Measurements from ENCODE around the gene PTH1R. TPM values are rescaled to one million over a fixed set of nuclear protein-coding genes. Genes with fewer than 3 reads are reported as not detected.
A peak's percentile ranks its signal among the peaks of the same experiment; 100 is the strongest.

PTH1R gene
- total RNA-seq, 2 experiments from 2014 or later, result not detected

- Mint-ChIP-seq H3K27ac (no peak overlapping the region), H3K9me3 (ENCODE audit: insufficient read depth) (no peaks in the 10 kb centered on the region), H3K27me3 (ENCODE audit: low read depth) (no peaks in the 10 kb centered on the region), H3K36me3 (ENCODE audit: low read depth) (peaks cover 42% of the 10 kb centered on the region), H3K4me3 (no peak overlapping the region), H3K4me1 (ENCODE audit: low read depth) (peaks cover 55% of the 10 kb centered on the region)
- no peak for DNase-seq
- CTCF ChIA-PET, result interaction anchor here (1.0 to 1.1 kb wide), 3 partner anchors 10 to 20 kb away, joined by 3 read pairs; no protein-coding TSS in a partner anchor
- no peak for ATAC-seq
- POLR2A ChIA-PET, result no interaction called here
Observed at GRCh38 chr3:46936733-46937250, 59.3 kb downstream of the PTH1R start.

GRCh38 chr3:46938118-46938517 is 60.6 kb downstream of the PTH1R start:
- H3K4me3 Mint-ChIP-seq, result no peak overlapping the region
- ChIA-PET CTCF (no interaction called here), POLR2A (interaction anchor here (0.7 kb wide), 1 partner anchor 12 kb away, joined by 3 read pairs; no protein-coding TSS in a partner anchor)
- ATAC-seq, result no peak
- DNase-seq, result no peak
- H3K27me3 Mint-ChIP-seq (ENCODE audit: low read depth), result no peaks in the 10 kb centered on the region
- H3K36me3 Mint-ChIP-seq (ENCODE audit: low read depth), result peaks cover 47% of the 10 kb centered on the region
- H3K9me3 Mint-ChIP-seq (ENCODE audit: insufficient read depth), result no peaks in the 10 kb centered on the region
- H3K4me1 Mint-ChIP-seq (ENCODE audit: low read depth), result peaks cover 51% of the 10 kb centered on the region
- H3K27ac Mint-ChIP-seq, result peak overlapping the region; percentile 71

- ChIA-PET CTCF (interaction anchor here (0.7 kb wide), 1 partner anchor 15 kb away, joined by 3 read pairs; no protein-coding TSS in a partner anchor), POLR2A (no interaction called here)
- Mint-ChIP-seq H3K4me1 (ENCODE audit: low read depth) (peaks cover 49% of the 10 kb centered on the region), H3K9me3 (ENCODE audit: insufficient read depth) (no peaks in the 10 kb centered on the region), H3K4me3 (no peak overlapping the region), H3K27me3 (ENCODE audit: low read depth) (no peaks in the 10 kb centered on the region), H3K36me3 (ENCODE audit: low read depth) (peaks cover 43% of the 10 kb centered on the region), H3K27ac (peak overlapping the region; percentile 51)
- no peak for DNase-seq
- no peak for ATAC-seq
Observed at GRCh38 chr3:46939578-46940445, 62.3 kb downstream of the PTH1R start.

GRCh38 chr3:46942076-46942475 is 64.6 kb downstream of the PTH1R start:
- Mint-ChIP-seq H3K27ac (peak overlapping the region; percentile 70), H3K9me3 (ENCODE audit: insufficient read depth) (no peaks in the 10 kb centered on the region), H3K4me1 (ENCODE audit: low read depth) (peaks cover 68% of the 10 kb centered on the region), H3K27me3 (ENCODE audit: low read depth) (no peaks in the 10 kb centered on the region), H3K36me3 (ENCODE audit: low read depth) (peaks cover 49% of the 10 kb centered on the region), H3K4me3 (no peak overlapping the region)
- ATAC-seq (no peak), DNase-seq (no peak)
- POLR2A ChIA-PET, result no interaction called here
- CTCF ChIA-PET, result no interaction called here

GRCh38 chr3:46942481-46943236 is 65.1 kb downstream of the PTH1R start:
- ATAC-seq (no peak), DNase-seq (no peak)
- H3K27me3 Mint-ChIP-seq (ENCODE audit: low read depth), result no peaks in the 10 kb centered on the region
- peaks cover 50% of the 10 kb centered on the region for H3K36me3 Mint-ChIP-seq (ENCODE audit: low read depth)
- ChIA-PET CTCF (no interaction called here), POLR2A (no interaction called here)
- H3K4me3 Mint-ChIP-seq, result no peak overlapping the region
- H3K27ac Mint-ChIP-seq, result peak overlapping the region; percentile 16
- peaks cover 74% of the 10 kb centered on the region for H3K4me1 Mint-ChIP-seq (ENCODE audit: low read depth)
- H3K9me3 Mint-ChIP-seq (ENCODE audit: insufficient read depth), result no peaks in the 10 kb centered on the region

- peak overlapping the region; percentile 18 for H3K27ac Mint-ChIP-seq
Observed at GRCh38 chr3:46943237-46944187, 66.0 kb downstream of the PTH1R start.

DNA sequence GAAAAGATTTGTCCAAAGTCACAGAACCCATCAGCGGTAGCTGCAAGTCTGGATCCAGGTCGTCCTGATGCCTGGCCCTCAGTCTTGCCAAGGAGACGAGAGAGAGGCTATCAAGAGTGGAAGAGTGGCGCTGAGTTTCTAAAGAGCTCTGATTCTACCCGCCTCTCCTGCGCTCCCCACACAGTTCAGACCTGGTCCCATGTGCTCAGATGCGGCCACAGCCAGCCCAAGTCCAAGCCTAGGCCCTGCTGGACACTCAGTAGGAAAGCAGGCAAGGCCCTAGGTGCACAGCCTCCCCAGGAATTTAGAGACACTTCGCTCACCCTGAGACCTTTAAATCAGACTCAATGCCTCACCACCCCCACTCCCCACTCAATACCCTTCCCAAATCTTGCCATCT is 66.7 kb downstream of the PTH1R start:
- ChIA-PET POLR2A (interaction anchor here (0.7 to 1.0 kb wide), 4 partner anchors 9 to 36 kb away, joined by 3 read pairs; partner anchors contain the start of gene NBEAL2), CTCF (interaction anchor here (1.3 kb wide), 1 partner anchor 21 kb away, joined by 3 read pairs; no protein-coding TSS in a partner anchor)
- ATAC-seq, result no peak
- Mint-ChIP-seq H3K27ac (peak overlapping the region; percentile 18), H3K4me1 (ENCODE audit: low read depth) (peaks cover 81% of the 10 kb centered on the region), H3K4me3 (no peak overlapping the region), H3K9me3 (ENCODE audit: insufficient read depth) (no peaks in the 10 kb centered on the region), H3K27me3 (ENCODE audit: low read depth) (no peaks in the 10 kb centered on the region), H3K36me3 (ENCODE audit: low read depth) (peaks cover 46% of the 10 kb centered on the region)
- no peak for DNase-seq

More at GRCh38 chr3:46943237-46944187, 66.0 kb downstream of the PTH1R start:
- POLR2A ChIA-PET, result interaction anchor here (0.7 to 1.0 kb wide), 4 partner anchors 8 to 36 kb away, joined by 3 read pairs; partner anchors contain the start of gene NBEAL2
- Mint-ChIP-seq H3K27me3 (ENCODE audit: low read depth) (no peaks in the 10 kb centered on the region), H3K36me3 (ENCODE audit: low read depth) (peaks cover 46% of the 10 kb centered on the region), H3K9me3 (ENCODE audit: insufficient read depth) (no peaks in the 10 kb centered on the region), H3K4me3 (no peak overlapping the region), H3K4me1 (ENCODE audit: low read depth) (peaks cover 79% of the 10 kb centered on the region)
- no peak for DNase-seq
- ATAC-seq, result no peak
- CTCF ChIA-PET, result interaction anchor here (1.3 kb wide), 1 partner anchor 20 kb away, joined by 3 read pairs; no protein-coding TSS in a partner anchor

DNA sequence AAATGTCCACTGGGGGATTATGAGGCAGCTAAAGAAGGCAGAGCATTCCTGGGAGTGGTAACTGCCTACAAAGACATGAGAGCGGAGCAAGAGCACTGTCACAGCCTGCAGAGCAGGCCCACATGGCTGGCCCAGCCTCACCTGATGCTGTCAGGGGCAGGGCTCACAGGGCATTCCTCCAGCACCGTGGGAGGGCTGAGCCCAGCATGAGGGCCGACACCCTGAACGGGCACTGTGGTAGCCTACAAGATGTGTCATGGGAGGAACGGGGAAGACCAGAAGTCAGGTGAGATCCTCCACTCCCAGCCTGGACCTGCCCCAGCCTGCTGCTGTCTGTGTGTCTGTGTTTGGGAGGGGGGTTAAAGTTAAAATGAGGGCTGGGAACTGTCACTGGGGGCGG is 68.9 kb downstream of the PTH1R start:
- ChIA-PET POLR2A (interaction anchor here (1.1 to 3.2 kb wide), 4 partner anchors 12 to 33 kb away, joined by 3 to 19 read pairs (median 8); partner anchors contain the start of gene NBEAL2), CTCF (interaction anchor here (0.9 to 3.1 kb wide), 4 partner anchors 10 to 37 kb away, joined by 3 to 9 read pairs (median 3); no protein-coding TSS in a partner anchor)
- Mint-ChIP-seq H3K9me3 (ENCODE audit: insufficient read depth) (no peaks in the 10 kb centered on the region), H3K4me3 (no peak overlapping the region), H3K27ac (peak overlapping the region; percentile 82), H3K36me3 (ENCODE audit: low read depth) (peaks cover 38% of the 10 kb centered on the region), H3K27me3 (ENCODE audit: low read depth) (no peaks in the 10 kb centered on the region), H3K4me1 (ENCODE audit: low read depth) (peaks cover 85% of the 10 kb centered on the region)
- no peak for DNase-seq
- ATAC-seq, result no peak

- ATAC-seq (peak; percentile 62), DNase-seq (peak; percentile 77)
- Mint-ChIP-seq H3K27ac (peak overlapping the region; percentile 82), H3K36me3 (ENCODE audit: low read depth) (peaks cover 42% of the 10 kb centered on the region), H3K4me3 (peak overlapping the region; percentile 62), H3K9me3 (ENCODE audit: insufficient read depth) (no peaks in the 10 kb centered on the region), H3K27me3 (ENCODE audit: low read depth) (no peaks in the 10 kb centered on the region), H3K4me1 (ENCODE audit: low read depth) (peaks cover 84% of the 10 kb centered on the region)
- CTCF ChIA-PET, result interaction anchor here (0.9 to 3.1 kb wide), 9 partner anchors 9 to 37 kb away, joined by 3 to 9 read pairs (median 3); no protein-coding TSS in a partner anchor
- POLR2A ChIA-PET, result interaction anchor here (0.9 to 3.2 kb wide), 9 partner anchors 9 to 41 kb away, joined by 3 to 19 read pairs (median 3); partner anchors contain the start of gene NBEAL2
Observed at GRCh38 chr3:46946856-46947545, 69.5 kb downstream of the PTH1R start.

GRCh38 chr3:46947546-46947901 is 70.0 kb downstream of the PTH1R start:
- peak overlapping the region; percentile 82 for H3K27ac Mint-ChIP-seq
- no peak for DNase-seq
- CTCF ChIA-PET, result interaction anchor here (1.1 to 3.1 kb wide), 8 partner anchors 9 to 38 kb away, joined by 3 to 9 read pairs (median 4); no protein-coding TSS in a partner anchor
- POLR2A ChIA-PET, result interaction anchor here (0.9 to 3.2 kb wide), 10 partner anchors 9 to 40 kb away, joined by 3 to 19 read pairs (median 4); partner anchors contain the start of genes CCDC12 and NBEAL2
- H3K9me3 Mint-ChIP-seq (ENCODE audit: insufficient read depth), result no peaks in the 10 kb centered on the region
- peak; percentile 13 for ATAC-seq
- peaks cover 45% of the 10 kb centered on the region for H3K36me3 Mint-ChIP-seq (ENCODE audit: low read depth)
- H3K27me3 Mint-ChIP-seq (ENCODE audit: low read depth), result no peaks in the 10 kb centered on the region
- peaks cover 87% of the 10 kb centered on the region for H3K4me1 Mint-ChIP-seq (ENCODE audit: low read depth)
- peak overlapping the region; percentile 62 for H3K4me3 Mint-ChIP-seq
